Activated CD8-positive, alpha-beta memory T cell treated with anti-CD3 and anti-CD28 coated beads, Interleukin-2, amount 10 ng/mL, durations not matched to agents 7 days and 5 days (primary cell): ENCODE data around the gene CCND3. TPM values are rescaled to one million over a fixed set of nuclear protein-coding genes. Genes with fewer than 3 reads are reported as not detected.

Experiments
- ATAC-seq: fragments of 150-1000 bp; cut with Tn5 transposase; one replicate; pipeline ENCODE4 v1.10.0; 2021; ENCODE audit warnings: moderate library complexity
- CTCF ChIA-PET: fragments of 350-600 bp; sonication (Branson Sonifier 250); formaldehyde crosslinking; loops from one replicate; lab custom pipeline; 2021; ENCODE audit warnings: antibody characterized with exemption; lab: Charles Lee
- DNase-seq: peaks from one replicate; pipeline ENCODE4 v3.0.0-alpha.2; 2020
- H3K27ac Mint-ChIP-seq: one replicate; pipeline ENCODE4 v1.8.0; 2021; ENCODE audit warnings: mild to moderate bottlenecking, mixed read lengths
- H3K27me3 Mint-ChIP-seq: one replicate; pipeline ENCODE4 v1.8.0; 2021; ENCODE audit warnings: mixed read lengths
- H3K36me3 Mint-ChIP-seq: one replicate; pipeline ENCODE4 v1.8.0; 2021; ENCODE audit warnings: mild to moderate bottlenecking, mixed read lengths
- H3K4me1 Mint-ChIP-seq: one replicate; pipeline ENCODE4 v1.8.0; 2021; ENCODE audit warnings: mixed read lengths
- H3K4me3 Mint-ChIP-seq: one replicate; pipeline ENCODE4 v1.8.0; 2021; ENCODE audit warnings: mild to moderate bottlenecking, moderate library complexity, mixed read lengths
- H3K9me3 Mint-ChIP-seq: one replicate; pipeline ENCODE4 v1.8.0; 2022; ENCODE audit warnings: low read depth, mixed read lengths
- total RNA-seq, 2 experiments: library from RNA; stranded (reverse); gene quantifications; one replicate each; pipeline ENCODE4 v1.2.3, GENCODE V29; 2021

CCND3 gene
- total RNA-seq, 2 experiments from 2014 or later: 333 to 502 TPM

GRCh38 chr6:41942067-41942851 lies 651 bp upstream of the CCND3 start:
- peak overlapping the region; percentile 89 for H3K27ac Mint-ChIP-seq
- ATAC-seq: peak; percentile 18
- no peaks in the 10 kb centered on the region for H3K9me3 Mint-ChIP-seq
- CTCF ChIA-PET: interaction anchor here (1.0 to 19.6 kb wide), 11 partner anchors 11 to 156 kb away, joined by 3 to 420 read pairs (median 4); partner anchors contain the start of genes BYSL, MED20, TAF8 and TOMM6
- peaks cover 48% of the 10 kb centered on the region for H3K4me1 Mint-ChIP-seq
- H3K27me3 Mint-ChIP-seq: no peaks in the 10 kb centered on the region
- H3K36me3 Mint-ChIP-seq: peaks cover 36% of the 10 kb centered on the region
- DNase-seq: no peak
- H3K4me3 Mint-ChIP-seq: peak overlapping the region; percentile 86

GRCh38 chr6:41940759-41941279 lies 789 bp downstream of the CCND3 start:
- DNase-seq (peak; percentile 89), ATAC-seq (peak; percentile 2)
- no peaks in the 10 kb centered on the region for H3K27me3 Mint-ChIP-seq
- peak overlapping the region; percentile 86 for H3K27ac Mint-ChIP-seq
- H3K4me3 Mint-ChIP-seq: peak overlapping the region; percentile 99
- peaks cover 49% of the 10 kb centered on the region for H3K36me3 Mint-ChIP-seq
- no peaks in the 10 kb centered on the region for H3K9me3 Mint-ChIP-seq
- peaks cover 57% of the 10 kb centered on the region for H3K4me1 Mint-ChIP-seq
- CTCF ChIA-PET: interaction anchor here (0.7 to 19.6 kb wide), 5 partner anchors 18 to 104 kb away, joined by 3 to 420 read pairs (median 7); partner anchors contain the start of genes BYSL, MED20 and TAF8

GRCh38 chr6:41939848-41940758 lies 1.5 kb downstream of the CCND3 start:
- peak; percentile 82 for DNase-seq
- Mint-ChIP-seq H3K36me3 (peaks cover 54% of the 10 kb centered on the region), H3K27ac (peak overlapping the region; percentile 86), H3K4me1 (peaks cover 59% of the 10 kb centered on the region), H3K4me3 (peak overlapping the region; percentile 99), H3K9me3 (no peaks in the 10 kb centered on the region), H3K27me3 (no peaks in the 10 kb centered on the region)
- peak; percentile 25 for ATAC-seq
- CTCF ChIA-PET: interaction anchor here (0.7 to 19.6 kb wide), 9 partner anchors 8 to 153 kb away, joined by 3 to 420 read pairs (median 9); partner anchors contain the start of genes BYSL, MED20, TAF8 and TOMM6

GRCh38 chr6:41939176-41939847 lies 2.3 kb downstream of the CCND3 start:
- Mint-ChIP-seq H3K4me1 (peaks cover 61% of the 10 kb centered on the region), H3K27ac (peak overlapping the region; percentile 86), H3K36me3 (peaks cover 61% of the 10 kb centered on the region), H3K9me3 (no peaks in the 10 kb centered on the region), H3K27me3 (no peaks in the 10 kb centered on the region), H3K4me3 (peak overlapping the region; percentile 99)
- DNase-seq (peak; percentile 72), ATAC-seq (no peak)
- CTCF ChIA-PET: interaction anchor here (0.7 to 19.6 kb wide), 12 partner anchors 8 to 152 kb away, joined by 3 to 420 read pairs (median 6); partner anchors contain the start of genes BYSL, MED20, TAF8 and TOMM6

- DNase-seq (no peak), ATAC-seq (no peak)
- Mint-ChIP-seq H3K4me1 (peaks cover 63% of the 10 kb centered on the region), H3K9me3 (no peaks in the 10 kb centered on the region), H3K36me3 (peaks cover 63% of the 10 kb centered on the region), H3K27ac (peak overlapping the region; percentile 86), H3K27me3 (no peaks in the 10 kb centered on the region), H3K4me3 (peak overlapping the region; percentile 99)
- CTCF ChIA-PET: interaction anchor here (0.7 to 19.6 kb wide), 12 partner anchors 9 to 166 kb away, joined by 3 to 420 read pairs (median 6); partner anchors contain the start of genes BYSL, MED20, TAF8 and TOMM6
Observed at GRCh38 chr6:41938590-41939175, 2.9 kb downstream of the CCND3 start.

GRCh38 chr6:41937861-41938574 lies 3.6 kb downstream of the CCND3 start:
- CTCF ChIA-PET: interaction anchor here (0.6 to 19.6 kb wide), 12 partner anchors 9 to 167 kb away, joined by 3 to 420 read pairs (median 5); partner anchors contain the start of genes BYSL, MED20, TAF8 and TOMM6

GRCh38 chr6:41937472-41937860 lies 4.1 kb downstream of the CCND3 start:
- H3K4me1 Mint-ChIP-seq: peaks cover 61% of the 10 kb centered on the region
- CTCF ChIA-PET: interaction anchor here (0.6 to 19.6 kb wide), 11 partner anchors 8 to 153 kb away, joined by 3 to 420 read pairs (median 5); partner anchors contain the start of genes BYSL, MED20, TAF8 and TOMM6
- H3K4me3 Mint-ChIP-seq: peak overlapping the region; percentile 99
- ATAC-seq (no peak), DNase-seq (no peak)
- H3K36me3 Mint-ChIP-seq: peaks cover 70% of the 10 kb centered on the region
- H3K27me3 Mint-ChIP-seq: no peaks in the 10 kb centered on the region
- peak overlapping the region; percentile 86 for H3K27ac Mint-ChIP-seq
- no peaks in the 10 kb centered on the region for H3K9me3 Mint-ChIP-seq

More at GRCh38 chr6:41937861-41938574, 3.6 kb downstream of the CCND3 start:
- Mint-ChIP-seq H3K4me3 (peak overlapping the region; percentile 99), H3K27ac (peak overlapping the region; percentile 86), H3K9me3 (no peaks in the 10 kb centered on the region), H3K4me1 (peaks cover 63% of the 10 kb centered on the region), H3K36me3 (peaks cover 65% of the 10 kb centered on the region), H3K27me3 (no peaks in the 10 kb centered on the region)
- peak; percentile 77 for DNase-seq
- ATAC-seq: no peak

GRCh38 chr6:41936073-41936837 lies 5.4 kb downstream of the CCND3 start:
- Mint-ChIP-seq H3K36me3 (peaks cover 81% of the 10 kb centered on the region), H3K4me3 (peak overlapping the region; percentile 99), H3K4me1 (peaks cover 60% of the 10 kb centered on the region), H3K27me3 (no peaks in the 10 kb centered on the region), H3K27ac (peak overlapping the region; percentile 86), H3K9me3 (no peaks in the 10 kb centered on the region)
- ATAC-seq: peak; percentile 75
- CTCF ChIA-PET: interaction anchor here (0.7 to 19.6 kb wide), 15 partner anchors 9 to 168 kb away, joined by 3 to 420 read pairs (median 4); partner anchors contain the start of genes BYSL, MED20, TAF8 and USP49
- peak; percentile 98 for DNase-seq

GRCh38 chr6:41935685-41936072 lies 5.9 kb downstream of the CCND3 start:
- peaks cover 60% of the 10 kb centered on the region for H3K4me1 Mint-ChIP-seq
- peaks cover 81% of the 10 kb centered on the region for H3K36me3 Mint-ChIP-seq
- H3K9me3 Mint-ChIP-seq: no peaks in the 10 kb centered on the region
- peak overlapping the region; percentile 86 for H3K27ac Mint-ChIP-seq
- peak overlapping the region; percentile 99 for H3K4me3 Mint-ChIP-seq
- no peak for ATAC-seq
- H3K27me3 Mint-ChIP-seq: no peaks in the 10 kb centered on the region
- no peak for DNase-seq
- CTCF ChIA-PET: interaction anchor here (0.7 to 19.6 kb wide), 12 partner anchors 9 to 169 kb away, joined by 3 to 420 read pairs (median 4); partner anchors contain the start of genes BYSL, MED20, TAF8 and USP49

GRCh38 chr6:41935193-41935574 lies 6.4 kb downstream of the CCND3 start:
- H3K27ac Mint-ChIP-seq: peak overlapping the region; percentile 86
- H3K36me3 Mint-ChIP-seq: peaks cover 76% of the 10 kb centered on the region
- H3K27me3 Mint-ChIP-seq: no peaks in the 10 kb centered on the region
- CTCF ChIA-PET: interaction anchor here (1.1 to 19.6 kb wide), 9 partner anchors 12 to 169 kb away, joined by 3 to 420 read pairs (median 8); partner anchors contain the start of genes BYSL, MED20, TAF8 and TOMM6
- DNase-seq (no peak), ATAC-seq (no peak)
- H3K9me3 Mint-ChIP-seq: no peaks in the 10 kb centered on the region
- peak overlapping the region; percentile 99 for H3K4me3 Mint-ChIP-seq
- peaks cover 60% of the 10 kb centered on the region for H3K4me1 Mint-ChIP-seq
